Astrocyte of the spinal cord (primary cell): Measurements from ENCODE around the gene PSMB5.
A peak's percentile ranks its signal among the peaks of the same experiment; 100 is the strongest.

ENCODE experiments used
- DNase-seq: peaks from one replicate; pipeline ENCODE4 v3.0.0; 2011; ENCODE audit warnings: low read depth, low spot score
- H3K4me3 ChIP-seq: 2 replicates; pipeline ENCODE4 v1.5.1; 2011; ENCODE audit warnings: low read depth, mild to moderate bottlenecking, low read length, moderate library complexity
- in situ Hi-C: cut with HindIII; loops from 2 replicates; pipeline ENCODE4 v1.10.0; 2017; ENCODE audit warnings: low sequenced_read_pairs
- TF ChIP-seq, protein P1 (sequence below): IDR thresholded peaks from 2 replicates; pipeline ENCODE4 v1.5.1; 2012; ENCODE audit warnings: low read depth, mild to moderate bottlenecking, low read length, inconsistent platforms

Gene PSMB5

DNA sequence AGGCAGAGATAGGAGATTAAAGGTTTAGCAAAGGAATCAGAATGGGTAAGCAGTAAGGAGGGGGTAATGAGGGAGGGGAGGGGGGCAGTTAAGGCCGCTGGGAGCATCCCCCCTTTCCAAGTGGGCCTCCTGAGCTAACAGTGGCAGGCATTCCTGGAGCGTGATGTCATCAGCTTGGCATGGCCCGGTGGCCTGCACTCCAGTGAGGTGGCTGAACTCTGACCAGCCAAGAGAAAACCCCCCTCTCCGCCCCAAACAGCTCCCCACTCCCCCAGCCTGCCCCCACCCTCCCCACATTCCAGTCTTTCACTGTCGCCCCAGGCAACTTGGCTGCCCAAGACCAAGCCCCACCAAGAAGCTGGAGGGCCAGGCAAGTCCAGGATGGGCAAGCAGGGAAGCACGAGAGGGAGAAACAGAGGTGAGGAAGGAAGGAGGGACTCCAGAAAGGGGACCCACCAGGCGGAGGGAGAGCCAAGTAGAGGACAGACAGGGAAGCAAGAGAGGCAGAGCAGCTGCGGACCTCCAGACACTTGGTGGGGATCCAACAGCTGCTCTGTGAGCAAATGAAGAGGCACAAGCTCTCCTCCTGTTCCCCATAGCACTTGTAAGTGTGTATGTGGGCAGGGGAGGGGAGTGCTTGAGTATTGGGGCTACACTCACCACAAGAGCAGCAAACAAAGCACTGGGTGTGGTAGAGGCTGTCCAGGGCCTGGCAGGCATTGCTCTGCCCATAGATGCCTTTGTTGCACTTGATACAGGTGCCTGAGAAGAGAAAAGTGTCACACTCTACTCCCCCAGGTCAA is 56.8 kb downstream of the PSMB5 start:
- no peak overlapping the region for H3K4me3 ChIP-seq
- TF ChIP-seq, protein P1, sequence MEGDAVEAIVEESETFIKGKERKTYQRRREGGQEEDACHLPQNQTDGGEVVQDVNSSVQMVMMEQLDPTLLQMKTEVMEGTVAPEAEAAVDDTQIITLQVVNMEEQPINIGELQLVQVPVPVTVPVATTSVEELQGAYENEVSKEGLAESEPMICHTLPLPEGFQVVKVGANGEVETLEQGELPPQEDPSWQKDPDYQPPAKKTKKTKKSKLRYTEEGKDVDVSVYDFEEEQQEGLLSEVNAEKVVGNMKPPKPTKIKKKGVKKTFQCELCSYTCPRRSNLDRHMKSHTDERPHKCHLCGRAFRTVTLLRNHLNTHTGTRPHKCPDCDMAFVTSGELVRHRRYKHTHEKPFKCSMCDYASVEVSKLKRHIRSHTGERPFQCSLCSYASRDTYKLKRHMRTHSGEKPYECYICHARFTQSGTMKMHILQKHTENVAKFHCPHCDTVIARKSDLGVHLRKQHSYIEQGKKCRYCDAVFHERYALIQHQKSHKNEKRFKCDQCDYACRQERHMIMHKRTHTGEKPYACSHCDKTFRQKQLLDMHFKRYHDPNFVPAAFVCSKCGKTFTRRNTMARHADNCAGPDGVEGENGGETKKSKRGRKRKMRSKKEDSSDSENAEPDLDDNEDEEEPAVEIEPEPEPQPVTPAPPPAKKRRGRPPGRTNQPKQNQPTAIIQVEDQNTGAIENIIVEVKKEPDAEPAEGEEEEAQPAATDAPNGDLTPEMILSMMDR = no peak
- in situ Hi-C loops = no loop called here
- DNase-seq = peak; percentile 57

DNA sequence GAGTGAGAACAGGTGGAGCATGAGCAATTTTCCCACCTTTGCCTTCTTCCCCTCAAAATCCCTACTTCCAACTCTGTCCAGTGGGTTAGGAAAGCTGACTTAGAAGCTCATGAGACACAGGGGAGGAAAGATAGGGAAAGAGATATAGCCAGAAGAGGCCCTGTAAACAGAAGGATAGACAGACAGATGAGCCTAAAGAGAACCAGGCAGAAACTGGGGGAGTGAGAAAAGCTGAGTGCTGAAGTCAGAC is 57.3 kb downstream of the PSMB5 start:
- in situ Hi-C loops = no loop called here
- no peak for DNase-seq
- TF ChIP-seq, protein P1 = no peak
- H3K4me3 ChIP-seq = no peak overlapping the region

DNA sequence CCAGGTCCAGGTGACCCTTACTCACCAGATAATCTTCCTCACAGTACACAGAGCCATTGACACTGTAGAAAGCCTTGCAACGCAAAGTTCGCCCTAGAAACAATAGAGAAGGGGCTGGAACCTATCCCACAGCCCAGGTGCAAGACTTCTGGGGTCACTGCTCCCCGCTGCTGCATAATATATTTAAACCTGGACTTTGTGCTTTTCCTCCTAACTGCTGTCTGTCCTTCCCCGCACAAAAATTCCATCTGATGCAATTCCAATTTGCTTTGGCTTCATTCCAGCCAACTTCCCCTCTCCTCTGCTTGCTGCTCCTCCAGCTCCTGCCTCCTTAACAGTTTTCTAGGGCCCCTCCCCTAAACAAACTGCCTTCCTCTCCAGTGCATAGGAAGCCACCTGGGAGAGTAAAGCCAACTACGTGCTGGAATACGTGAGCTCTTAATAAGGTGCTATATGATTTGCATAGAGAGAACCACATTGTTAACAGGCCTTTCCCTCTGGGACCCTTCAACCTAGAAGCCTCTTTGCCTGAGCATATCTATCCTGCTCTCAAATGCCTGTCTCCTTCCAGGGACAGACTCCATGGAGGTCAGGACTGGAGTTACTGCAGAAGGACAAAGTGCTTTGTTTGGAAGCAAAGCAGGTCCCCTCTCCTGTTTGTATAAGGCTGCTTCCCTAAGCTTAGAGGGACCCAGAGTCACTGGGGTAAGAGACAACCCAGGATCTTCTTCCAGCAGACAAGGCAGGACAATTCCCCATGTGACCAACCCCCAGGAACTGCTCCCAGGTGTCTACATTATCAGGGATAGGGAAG is 57.9 kb downstream of the PSMB5 start:
- in situ Hi-C loops = no loop called here
- no peak overlapping the region for H3K4me3 ChIP-seq
- DNase-seq = peak; percentile 53
- TF ChIP-seq, protein P1 = no peak
